H9 (cell line): ENCODE measurements around the gene NUDT14. TPM values are rescaled to one million over a fixed set of nuclear protein-coding genes. Genes with fewer than 3 reads are reported as not detected.

Experiments
- DNase-seq: peaks from one replicate; pipeline ENCODE4 v3.0.0-alpha.2; 2017
- H2AFZ ChIP-seq: one replicate; pipeline ENCODE4 v1.6.1; 2013; ENCODE audit warnings: mild to moderate bottlenecking, low read length, control low read depth, moderate library complexity
- H2AK5ac ChIP-seq: 2 replicates; pipeline ENCODE4 v1.6.1; 2013; ENCODE audit warnings: low read length, control low read depth, mixed read lengths; ENCODE audit not compliant: insufficient read length
- H2BK120ac ChIP-seq: one replicate; pipeline ENCODE4 v1.6.1; 2013; ENCODE audit warnings: low read depth, mild to moderate bottlenecking, low read length, control low read depth, inconsistent platforms; ENCODE audit not compliant: poor library complexity, severe bottlenecking
- H2BK12ac ChIP-seq: 2 replicates; pipeline ENCODE4 v1.6.1; 2013; ENCODE audit warnings: low read length, control low read depth, mixed read lengths, low read depth; ENCODE audit not compliant: insufficient read length
- H2BK15ac ChIP-seq: 2 replicates; pipeline ENCODE4 v1.6.1; 2013; ENCODE audit warnings: low read depth, low read length, control low read depth
- H2BK20ac ChIP-seq: one replicate; pipeline ENCODE4 v1.6.1; 2013; ENCODE audit warnings: low read depth, mild to moderate bottlenecking, low read length, control low read depth, inconsistent platforms; ENCODE audit not compliant: poor library complexity, severe bottlenecking
- H2BK5ac ChIP-seq: 2 replicates; pipeline ENCODE4 v1.6.1; 2013; ENCODE audit warnings: low read length, control low read depth, mixed read lengths; ENCODE audit not compliant: insufficient read length
- H3K14ac ChIP-seq: 2 replicates; pipeline ENCODE4 v1.6.1; 2013; ENCODE audit warnings: low read length, control low read depth; ENCODE audit not compliant: insufficient read depth
- H3K18ac ChIP-seq: 2 replicates; pipeline ENCODE4 v1.6.1; 2013; ENCODE audit warnings: low read depth, mild to moderate bottlenecking, mixed read lengths, low read length, control low read depth; ENCODE audit not compliant: insufficient read length
- H3K23ac ChIP-seq: 2 replicates; pipeline ENCODE4 v1.6.1; 2013; ENCODE audit warnings: low read length, control low read depth, mixed read lengths, low read depth; ENCODE audit not compliant: insufficient read length
- H3K23me2 ChIP-seq: 2 replicates; pipeline ENCODE4 v1.6.1; 2013; ENCODE audit warnings: low read depth, mild to moderate bottlenecking, mixed read lengths, low read length, control low read depth; ENCODE audit not compliant: insufficient read length, poor library complexity, severe bottlenecking
- H3K27ac ChIP-seq: 2 replicates; pipeline ENCODE4 v1.5.1; 2013; ENCODE audit warnings: low read length, control low read depth, mixed read lengths, low read depth; ENCODE audit not compliant: insufficient read length
- H3K27me3 ChIP-seq: 2 replicates; pipeline ENCODE4 v1.6.1; 2013; ENCODE audit warnings: low read length, control low read depth, inconsistent platforms; ENCODE audit not compliant: insufficient read depth
- H3K4ac ChIP-seq: 2 replicates; pipeline ENCODE4 v1.6.1; 2013; ENCODE audit warnings: low read depth, mild to moderate bottlenecking, control low read depth, inconsistent platforms, low read length, moderate library complexity
- H3K4me1 ChIP-seq: 2 replicates; pipeline ENCODE4 v1.6.1; 2013; ENCODE audit warnings: low read length, control low read depth, inconsistent platforms; ENCODE audit not compliant: insufficient read depth
- H3K4me2 ChIP-seq: 2 replicates; pipeline ENCODE4 v1.6.1; 2013; ENCODE audit warnings: low read length, control low read depth, mixed read lengths; ENCODE audit not compliant: insufficient read length, insufficient read depth
- H3K56ac ChIP-seq: 2 replicates; pipeline ENCODE4 v1.6.1; 2013; ENCODE audit warnings: low read depth, mild to moderate bottlenecking, mixed read lengths, low read length, control low read depth; ENCODE audit not compliant: insufficient read length
- H3K79me1 ChIP-seq: 2 replicates; pipeline ENCODE4 v1.6.1; 2013; ENCODE audit warnings: low read depth, mild to moderate bottlenecking, moderate library complexity, low read length, control low read depth, inconsistent platforms; ENCODE audit not compliant: insufficient read depth, poor library complexity, severe bottlenecking
- H3K79me2 ChIP-seq: 2 replicates; pipeline ENCODE4 v1.6.1; 2013; ENCODE audit warnings: low read length, control low read depth, inconsistent platforms; ENCODE audit not compliant: insufficient read depth
- H3K9ac ChIP-seq: 2 replicates; pipeline ENCODE4 v1.6.1; 2013; ENCODE audit warnings: low read length, control low read depth, mixed read lengths; ENCODE audit not compliant: insufficient read length; ENCODE audit errors: extremely low read depth
- H3K9me3 ChIP-seq: one replicate; pipeline ENCODE4 v1.6.1; 2013; ENCODE audit warnings: low read depth, low read length, inconsistent platforms; ENCODE audit not compliant: control insufficient read depth
- H3T11ph ChIP-seq: one replicate; pipeline ENCODE4 v1.6.1; 2013; ENCODE audit warnings: mild to moderate bottlenecking, low read length, control low read depth, inconsistent platforms
- H4K20me1 ChIP-seq: one replicate; pipeline ENCODE4 v1.6.1; 2013; ENCODE audit not compliant: control insufficient read depth, insufficient read length, insufficient read depth
- H4K5ac ChIP-seq: 2 replicates; pipeline ENCODE4 v1.6.1; 2013; ENCODE audit warnings: low read depth, mild to moderate bottlenecking, mixed read lengths, low read length, control low read depth; ENCODE audit not compliant: insufficient read length
- H4K8ac ChIP-seq: replicated peaks from 2 replicates; pipeline ENCODE4 v1.6.1; 2013; ENCODE audit warnings: low read length, control low read depth, mixed read lengths, low read depth; ENCODE audit not compliant: insufficient read length
- H4K91ac ChIP-seq: 2 replicates; pipeline ENCODE4 v1.6.1; 2013; ENCODE audit warnings: low read depth, mild to moderate bottlenecking, moderate library complexity, mixed read lengths, low read length, control low read depth; ENCODE audit not compliant: insufficient read length
- H3K27ac Mint-ChIP-seq, 3 experiments: 2 replicates in 2 of 3; 3 replicates in 1 of 3; pipeline ENCODE4 v1.8.0; 2020 to 2021; ENCODE audit warnings: mixed read lengths in 3 of 3, mild to moderate bottlenecking in 1 of 3, moderate library complexity in 1 of 3
- H3K27me3 Mint-ChIP-seq: 2 replicates; pipeline ENCODE4 v1.8.0; 2021; ENCODE audit warnings: low read depth, mild to moderate bottlenecking, moderate library complexity, mixed read lengths
- H3K36me3 Mint-ChIP-seq, 3 experiments: 2 replicates in 2 of 3; 3 replicates in 1 of 3; pipeline ENCODE4 v1.8.0; 2020 to 2021; ENCODE audit warnings: low read depth in 3 of 3, mixed read lengths in 3 of 3; ENCODE audit not compliant: insufficient read depth in 1 of 3
- H3K4me1 Mint-ChIP-seq, 2 experiments: 2 replicates each; pipeline ENCODE4 v1.8.0; 2020; ENCODE audit warnings: mixed read lengths in 2 of 2
- H3K4me3 Mint-ChIP-seq, 2 experiments: 2 replicates in 1 of 2; 3 replicates in 1 of 2; pipeline ENCODE4 v1.8.0; 2020 to 2021; ENCODE audit warnings: mild to moderate bottlenecking in 2 of 2, mixed read lengths in 2 of 2, moderate library complexity in 1 of 2
- H3K9me3 Mint-ChIP-seq, 2 experiments: 2 replicates in 1 of 2; 3 replicates in 1 of 2; pipeline ENCODE4 v1.8.0; 2020; ENCODE audit warnings: mild to moderate bottlenecking in 2 of 2, mixed read lengths in 2 of 2, moderate library complexity in 1 of 2
- WGBS: extraction: QIAGEN DNeasy Blood & Tissue Kit; methylation state at CpG from one replicate; pipeline ENCODE4 v1.1.7; 2013; ENCODE audit warnings: missing lambda C conversion rate, low lambda C conversion rate, mixed read lengths; ENCODE audit not compliant: insufficient read length; ENCODE audit errors: extremely low coverage; 5-methylcytosine and 5-hydroxymethylcytosine counted together
- total RNA-seq: library from RNA; stranded (reverse); gene quantifications from 2 replicates; pipeline ENCODE4 v1.2.1, GENCODE V29; 2021
- TF ChIP-seq, protein P1 (sequence below): fragments of 200-600 bp; sonication (generic); conservative IDR thresholded peaks from 3 replicates; pipeline ENCODE4 v1.8.0; 2021; ENCODE audit warnings: antibody characterized with exemption, mild to moderate bottlenecking

Gene NUDT14
- total RNA-seq, 1 experiment from 2014 or later = 41.1 TPM

DNA sequence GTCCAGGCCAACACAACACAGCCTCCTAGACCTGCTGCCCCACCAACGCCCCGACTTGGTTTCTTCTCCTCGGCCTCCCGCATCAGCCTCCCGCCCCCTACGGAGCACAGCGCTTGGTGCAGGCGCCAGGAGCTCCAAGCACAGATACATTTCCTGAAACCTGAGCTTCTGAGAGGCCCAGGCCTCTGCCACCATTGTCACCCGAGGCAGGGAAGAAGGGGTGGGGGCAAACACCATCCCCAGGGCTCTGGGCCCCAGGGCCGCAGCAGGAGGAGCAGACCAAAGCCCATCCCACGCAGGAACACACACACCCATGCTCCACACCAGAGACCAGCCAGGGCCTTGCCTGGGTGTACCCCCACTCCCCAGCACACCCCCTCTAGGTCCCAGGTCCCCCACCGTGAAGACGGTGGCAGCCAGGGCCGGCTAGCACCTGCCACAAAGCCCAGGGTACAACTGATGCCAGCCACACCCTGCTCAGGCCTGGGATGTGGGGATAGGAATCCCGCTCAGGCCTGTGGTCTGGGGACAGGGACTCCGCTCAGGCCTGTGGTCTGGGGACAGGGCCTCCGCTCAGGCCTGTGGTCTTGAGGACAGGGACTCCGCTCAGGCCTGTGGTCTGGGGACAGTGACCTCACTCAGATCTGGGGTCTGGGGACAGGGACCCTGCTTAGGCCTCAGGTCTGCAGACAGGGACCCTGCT is 17.9 kb downstream of the NUDT14 start:
- no peak overlapping the region for H3K27ac ChIP-seq
- H2BK20ac ChIP-seq = no peak overlapping the region
- no peak overlapping the region for H2AK5ac ChIP-seq
- H3K14ac ChIP-seq = peak overlapping the region; percentile 74; the same call in 1 of the 2 replicates
- Mint-ChIP-seq H3K4me3 (no peak overlapping the region), H3K27ac (no peak overlapping the region), H3K9me3 (no peaks in the 10 kb centered on the region), H3K36me3 (no peaks in the 10 kb centered on the region), H3K4me1 (peaks cover 2 to 22% of the 10 kb centered on the region in 2 experiments), H3K27me3 (peaks cover 15% of the 10 kb centered on the region)
- TF ChIP-seq, protein P1, sequence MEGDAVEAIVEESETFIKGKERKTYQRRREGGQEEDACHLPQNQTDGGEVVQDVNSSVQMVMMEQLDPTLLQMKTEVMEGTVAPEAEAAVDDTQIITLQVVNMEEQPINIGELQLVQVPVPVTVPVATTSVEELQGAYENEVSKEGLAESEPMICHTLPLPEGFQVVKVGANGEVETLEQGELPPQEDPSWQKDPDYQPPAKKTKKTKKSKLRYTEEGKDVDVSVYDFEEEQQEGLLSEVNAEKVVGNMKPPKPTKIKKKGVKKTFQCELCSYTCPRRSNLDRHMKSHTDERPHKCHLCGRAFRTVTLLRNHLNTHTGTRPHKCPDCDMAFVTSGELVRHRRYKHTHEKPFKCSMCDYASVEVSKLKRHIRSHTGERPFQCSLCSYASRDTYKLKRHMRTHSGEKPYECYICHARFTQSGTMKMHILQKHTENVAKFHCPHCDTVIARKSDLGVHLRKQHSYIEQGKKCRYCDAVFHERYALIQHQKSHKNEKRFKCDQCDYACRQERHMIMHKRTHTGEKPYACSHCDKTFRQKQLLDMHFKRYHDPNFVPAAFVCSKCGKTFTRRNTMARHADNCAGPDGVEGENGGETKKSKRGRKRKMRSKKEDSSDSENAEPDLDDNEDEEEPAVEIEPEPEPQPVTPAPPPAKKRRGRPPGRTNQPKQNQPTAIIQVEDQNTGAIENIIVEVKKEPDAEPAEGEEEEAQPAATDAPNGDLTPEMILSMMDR = no peak
- no peak overlapping the region for H3K56ac ChIP-seq
- no peaks in the 10 kb centered on the region for H4K20me1 ChIP-seq
- no peak overlapping the region for H4K5ac ChIP-seq
- no peak overlapping the region; the same call in 1 of the 2 replicates for H2BK15ac ChIP-seq
- H3K27me3 ChIP-seq = peaks cover 7% of the 10 kb centered on the region; the same call in 1 of the 2 replicates
- no peaks in the 10 kb centered on the region for H3K4me1 ChIP-seq
- H3K23me2 ChIP-seq = peaks cover 3% of the 10 kb centered on the region
- no peak overlapping the region for H2BK120ac ChIP-seq
- WGBS = no CpG with 5 or more reads among the region's 18 CpGs
- H3K9ac ChIP-seq = no peak overlapping the region
- no peak overlapping the region for H3K4ac ChIP-seq
- H3K18ac ChIP-seq = no peak overlapping the region
- H4K91ac ChIP-seq = peak overlapping the region; percentile 18
- H4K8ac ChIP-seq = no peak overlapping the region
- H3K79me1 ChIP-seq = no peaks in the 10 kb centered on the region
- no peaks in the 10 kb centered on the region for H3K9me3 ChIP-seq
- H2BK12ac ChIP-seq = no peak overlapping the region
- H2AFZ ChIP-seq = no peak overlapping the region
- no peak overlapping the region for H3T11ph ChIP-seq
- no peak overlapping the region for H3K4me2 ChIP-seq
- peak; percentile 43 for DNase-seq
- no peaks in the 10 kb centered on the region for H3K79me2 ChIP-seq
- no peak overlapping the region for H2BK5ac ChIP-seq
- H3K23ac ChIP-seq = no peak overlapping the region
